ENCODE measurements around the gene SLC28A3.

Gene SLC28A3

DNA sequence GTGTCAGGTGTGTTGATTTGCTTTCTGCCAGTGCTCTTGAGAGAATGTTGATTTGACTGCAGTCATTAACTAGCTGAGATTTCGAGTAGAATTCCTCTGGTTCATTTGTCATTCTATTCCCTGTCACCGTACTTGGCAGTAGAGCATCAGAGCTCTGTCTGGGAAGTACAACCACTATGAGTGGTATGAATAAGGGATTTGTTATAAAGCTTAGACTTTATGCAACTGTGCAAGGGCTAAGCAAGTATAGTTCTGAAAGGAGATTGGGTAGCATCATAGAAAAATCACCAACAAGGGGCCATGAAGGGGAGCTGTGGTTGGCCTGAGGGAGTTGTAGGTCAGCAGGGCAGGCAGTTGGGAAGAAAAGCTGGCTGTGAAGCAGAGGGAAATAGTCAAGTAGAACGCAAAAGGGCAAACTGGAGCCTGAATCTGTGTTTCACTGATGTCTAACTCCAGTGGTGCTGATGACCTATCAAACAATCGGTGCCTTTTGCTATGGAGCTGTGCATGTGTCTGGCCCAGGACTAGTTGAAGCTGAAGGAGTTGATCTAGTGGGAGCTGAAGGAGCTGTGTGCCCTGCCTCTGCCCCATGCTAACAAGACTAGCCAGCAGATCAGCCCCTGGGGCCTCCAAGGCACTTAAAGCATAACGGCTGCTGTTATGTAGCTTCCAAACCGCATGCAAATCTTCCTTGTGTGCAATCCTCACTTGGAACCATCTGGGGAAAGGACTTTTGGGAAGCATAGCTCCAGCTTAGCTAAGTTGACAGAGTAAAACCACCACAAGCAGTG is 110.0 kb downstream of the SLC28A3 start:
- TF ChIP-seq, protein P1, sequence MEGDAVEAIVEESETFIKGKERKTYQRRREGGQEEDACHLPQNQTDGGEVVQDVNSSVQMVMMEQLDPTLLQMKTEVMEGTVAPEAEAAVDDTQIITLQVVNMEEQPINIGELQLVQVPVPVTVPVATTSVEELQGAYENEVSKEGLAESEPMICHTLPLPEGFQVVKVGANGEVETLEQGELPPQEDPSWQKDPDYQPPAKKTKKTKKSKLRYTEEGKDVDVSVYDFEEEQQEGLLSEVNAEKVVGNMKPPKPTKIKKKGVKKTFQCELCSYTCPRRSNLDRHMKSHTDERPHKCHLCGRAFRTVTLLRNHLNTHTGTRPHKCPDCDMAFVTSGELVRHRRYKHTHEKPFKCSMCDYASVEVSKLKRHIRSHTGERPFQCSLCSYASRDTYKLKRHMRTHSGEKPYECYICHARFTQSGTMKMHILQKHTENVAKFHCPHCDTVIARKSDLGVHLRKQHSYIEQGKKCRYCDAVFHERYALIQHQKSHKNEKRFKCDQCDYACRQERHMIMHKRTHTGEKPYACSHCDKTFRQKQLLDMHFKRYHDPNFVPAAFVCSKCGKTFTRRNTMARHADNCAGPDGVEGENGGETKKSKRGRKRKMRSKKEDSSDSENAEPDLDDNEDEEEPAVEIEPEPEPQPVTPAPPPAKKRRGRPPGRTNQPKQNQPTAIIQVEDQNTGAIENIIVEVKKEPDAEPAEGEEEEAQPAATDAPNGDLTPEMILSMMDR (IDR thresholded peaks at IDR 0.05; ENCODE audit: control extremely low read depth, extremely low read depth, low read depth, missing control alignments): no peak
- ChIA-PET CTCF (interaction anchor here (1.1 to 3.9 kb wide), 11 partner anchors 8 to 105 kb away, joined by 3 to 19 read pairs (median 4); no protein-coding TSS in a partner anchor), POLR2A (interaction anchor here (0.5 kb wide), 1 partner anchor 1512 kb away, joined by 8 read pairs; no protein-coding TSS in a partner anchor)
- DNase-seq (ENCODE audit: extremely low spot score): no peak

DNA sequence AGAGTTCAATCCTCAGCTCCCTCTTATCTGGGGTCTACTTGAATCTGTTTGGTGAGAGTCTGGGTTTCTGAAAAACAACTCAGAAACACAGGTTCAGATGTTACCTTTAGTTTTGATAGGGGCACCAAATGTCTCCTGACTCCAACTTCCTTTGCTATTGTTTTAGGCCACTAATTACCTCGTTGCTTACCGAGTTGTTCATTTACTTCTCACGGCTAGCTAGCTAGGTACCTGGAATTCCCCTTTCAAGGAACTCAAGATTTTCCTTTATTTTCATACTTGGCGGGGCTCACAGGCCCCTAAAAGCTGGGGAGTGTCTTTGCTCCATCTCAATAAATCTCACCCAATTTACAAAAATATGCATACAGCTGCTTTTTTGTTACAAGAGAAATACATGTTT is 111.4 kb downstream of the SLC28A3 start:
- ChIA-PET CTCF (interaction anchor here (1.1 to 3.9 kb wide), 5 partner anchors 9 to 292 kb away, joined by 3 to 19 read pairs (median 3); no protein-coding TSS in a partner anchor), POLR2A (no interaction called here)
- TF ChIP-seq, protein P1 (IDR thresholded peaks at IDR 0.05; ENCODE audit: control extremely low read depth, extremely low read depth, low read depth, missing control alignments): no peak

DNA sequence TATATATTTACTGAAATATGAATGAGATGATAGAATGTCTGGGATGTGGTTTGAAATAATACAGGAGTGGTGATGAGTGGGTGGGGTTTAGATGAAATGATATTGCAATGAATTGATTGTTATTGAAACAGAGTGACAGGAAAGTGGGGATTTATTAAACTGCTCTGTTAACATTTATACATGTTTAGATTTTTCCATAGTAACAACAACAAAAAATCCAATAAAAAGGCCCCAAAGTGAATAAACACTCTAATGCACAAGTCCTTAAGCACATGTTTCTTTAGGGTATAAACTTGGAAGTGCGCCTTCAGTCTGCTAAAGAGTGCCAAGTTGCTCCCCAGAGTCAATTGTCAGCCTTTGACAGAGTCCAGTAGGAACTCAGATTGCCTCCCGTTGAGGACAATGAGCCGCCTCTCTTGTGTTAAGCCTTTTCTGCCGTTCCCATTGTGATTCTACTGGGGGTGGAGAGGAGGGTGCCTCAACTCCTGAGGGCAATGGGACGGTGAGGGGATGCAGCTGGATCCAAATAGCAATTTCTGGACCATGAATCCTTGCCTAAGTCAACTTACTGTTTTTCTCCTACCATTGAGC is 112.3 kb downstream of the SLC28A3 start:
- ChIA-PET POLR2A (no interaction called here), CTCF (interaction anchor here (1.4 to 1.6 kb wide), 2 partner anchors 33 to 291 kb away, joined by 3 to 4 read pairs; no protein-coding TSS in a partner anchor)
- TF ChIP-seq, protein P1 (IDR thresholded peaks at IDR 0.05; ENCODE audit: control extremely low read depth, extremely low read depth, low read depth, missing control alignments): no peak
- DNase-seq (ENCODE audit: extremely low spot score): no peak

More for the DNA sequence above, 111.4 kb downstream of the SLC28A3 start:
- DNase-seq (ENCODE audit: extremely low spot score): no peak

DNA sequence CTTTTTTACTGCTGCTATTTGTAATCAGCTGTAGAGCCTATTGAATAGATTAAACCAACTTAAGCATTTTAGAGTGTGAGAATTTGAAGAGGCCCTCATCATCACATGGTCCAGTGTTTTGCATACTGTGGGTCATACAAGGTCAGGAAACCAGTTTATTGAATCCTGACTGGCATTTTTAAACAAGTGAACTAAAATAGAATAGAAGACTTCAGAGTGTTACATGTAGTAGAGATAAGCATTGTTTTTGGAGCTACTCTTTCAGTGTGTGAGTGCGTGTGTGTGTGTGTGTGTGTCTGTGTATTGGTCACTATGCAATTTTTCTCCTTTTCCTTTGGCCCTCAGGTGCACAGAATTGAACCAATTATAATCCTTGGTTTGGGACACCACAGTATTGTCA is 114.4 kb downstream of the SLC28A3 start:
- DNase-seq (ENCODE audit: extremely low spot score): no peak
- ChIA-PET CTCF (interaction anchor here (1.2 kb wide), 1 partner anchor 10 kb away, joined by 3 read pairs; no protein-coding TSS in a partner anchor), POLR2A (no interaction called here)
- TF ChIP-seq, protein P1 (IDR thresholded peaks at IDR 0.05; ENCODE audit: control extremely low read depth, extremely low read depth, low read depth, missing control alignments): no peak
